Spleen (tissue), 7 donors: ENCODE data around the gene ST3GAL4.

ENCODE experiments used
- CTCF ChIP-seq, 11 experiments: fragments of 200-600 bp in 7 of 11; fragments of 450-650 bp in 4 of 11; sonication (generic) in 4 of 11; IDR thresholded peaks in 8 of 11; conservative IDR thresholded peaks in 3 of 11; 1 replicate in 7 of 11; 2 replicates in 4 of 11; pipeline versions ENCODE4 v1.4.0 to v1.8.0; 2016 to 2021; ENCODE audit warnings: antibody characterized with exemption in 11 of 11, inconsistent platforms in 4 of 11, mild to moderate bottlenecking in 1 of 11
- POLR2AphosphoS5 ChIP-seq, 3 donors: sonication (generic); formaldehyde crosslinking; IDR thresholded peaks; one replicate each; pipeline ENCODE4 v1.5.1; 2017; ENCODE audit warnings: antibody characterized with exemption in 3 of 3
- donor health status: DM: no; HTN: no; CAD: no; lungs with moderate emphysema.
- donor health status: DM: no; HTN: no; CAD: no.
- donor health status: DM: no; HTN: no; CAD: no.

- TF ChIP-seq CTCF (IDR thresholded peaks at IDR 0.05 in 8 of 11, conservative IDR thresholded peaks at IDR 0.05 in 3 of 11) (no peak), POLR2AphosphoS5 (IDR thresholded peaks at IDR 0.05) (no peak)
Observed at GRCh38 chr11:126407682-126408288, 52.3 kb downstream of the ST3GAL4 start.
